NT2/D1 (cell line): ENCODE data around the gene BCAM.

ENCODE experiments used
- DNase-seq: peaks from one replicate; pipeline ENCODE4 v3.0.0-alpha.2; 2011; ENCODE audit warnings: low read depth, low spot score
- H3K27me3 ChIP-seq: 2 replicates; pipeline ENCODE4 v1.6.0; 2011; ENCODE audit warnings: mild to moderate bottlenecking; ENCODE audit not compliant: insufficient read length, insufficient read depth
- H3K36me3 ChIP-seq: 2 replicates; pipeline ENCODE4 v1.6.1; 2011; ENCODE audit warnings: mild to moderate bottlenecking, low read length, mixed read lengths; ENCODE audit not compliant: insufficient read depth, insufficient read length
- H3K4me1 ChIP-seq: 2 replicates; pipeline ENCODE4 v1.5.1; 2011; ENCODE audit not compliant: insufficient read depth, insufficient read length
- H3K4me3 ChIP-seq: 2 replicates; pipeline ENCODE4 v1.5.1; 2011; ENCODE audit warnings: low read depth; ENCODE audit not compliant: insufficient read length
- H3K9ac ChIP-seq: 2 replicates; pipeline ENCODE4 v1.6.0; 2011; ENCODE audit warnings: low read depth; ENCODE audit not compliant: insufficient read length
- H3K9me3 ChIP-seq: 2 replicates; pipeline ENCODE4 v1.5.1; 2011; ENCODE audit warnings: mild to moderate bottlenecking, low read length; ENCODE audit not compliant: insufficient read depth
- SUZ12 ChIP-seq: IDR thresholded peaks from 2 replicates; pipeline ENCODE4 v1.6.1; 2011; ENCODE audit not compliant: insufficient read length, insufficient read depth; ENCODE audit errors: extremely low read depth
- YY1 ChIP-seq: IDR thresholded peaks from 2 replicates; pipeline ENCODE4 v1.6.1; 2011; ENCODE audit not compliant: insufficient read length, insufficient read depth
- ZNF274 ChIP-seq: IDR thresholded peaks from 2 replicates; pipeline ENCODE4 v1.6.1; 2011; ENCODE audit warnings: mild to moderate bottlenecking, low read depth, low read length

The BCAM gene

DNA sequence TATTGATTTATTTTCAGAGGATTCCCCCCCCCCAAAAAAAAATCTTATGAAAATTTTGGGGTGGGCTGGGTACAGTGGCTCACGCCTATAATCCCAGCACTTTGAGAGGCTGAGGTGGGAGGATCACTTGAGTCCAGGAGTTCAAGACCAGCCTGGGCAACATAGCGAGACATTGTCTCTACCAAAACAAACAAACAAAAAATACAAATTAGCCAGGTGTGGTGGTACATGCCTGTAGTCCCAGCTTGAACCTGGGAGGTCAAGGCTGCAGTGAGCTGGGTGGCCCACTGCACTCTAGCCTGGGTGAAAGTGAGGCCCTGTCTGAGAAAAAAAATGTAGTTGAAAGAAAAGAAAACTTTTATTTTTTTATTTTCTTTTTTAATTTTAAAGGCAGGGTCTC, 55.1 kb downstream of the BCAM start:
- DNase-seq, result no peak
- Histone ChIP-seq H3K27me3 (no peaks in the 10 kb centered on the region), H3K36me3 (peaks cover 63% of the 10 kb centered on the region), H3K4me1 (peaks cover 3% of the 10 kb centered on the region), H3K9me3 (no peaks in the 10 kb centered on the region), H3K9ac (no peak overlapping the region), H3K4me3 (no peak overlapping the region)
- TF ChIP-seq SUZ12 (no peak), YY1 (no peak), ZNF274 (no peak)

DNA sequence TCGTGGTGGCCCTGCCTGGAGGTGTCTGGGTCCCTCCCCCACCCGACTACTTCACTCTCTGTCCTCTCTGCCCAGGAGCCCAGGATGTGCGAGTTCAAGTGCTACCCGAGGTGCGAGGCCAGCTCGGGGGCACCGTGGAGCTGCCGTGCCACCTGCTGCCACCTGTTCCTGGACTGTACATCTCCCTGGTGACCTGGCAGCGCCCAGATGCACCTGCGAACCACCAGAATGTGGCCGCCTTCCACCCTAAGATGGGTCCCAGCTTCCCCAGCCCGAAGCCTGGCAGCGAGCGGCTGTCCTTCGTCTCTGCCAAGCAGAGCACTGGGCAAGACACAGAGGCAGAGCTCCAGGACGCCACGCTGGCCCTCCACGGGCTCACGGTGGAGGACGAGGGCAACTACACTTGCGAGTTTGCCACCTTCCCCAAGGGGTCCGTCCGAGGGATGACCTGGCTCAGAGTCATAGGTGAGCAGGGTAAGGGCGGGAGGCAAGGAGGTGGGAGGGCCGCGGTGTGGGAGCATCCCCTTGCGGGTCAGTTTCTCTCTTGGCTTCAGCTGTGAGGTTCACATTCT, 56.4 kb downstream of the BCAM start:
- Histone ChIP-seq H3K9me3 (no peaks in the 10 kb centered on the region), H3K27me3 (no peaks in the 10 kb centered on the region), H3K4me3 (no peak overlapping the region), H3K4me1 (peaks cover 3% of the 10 kb centered on the region), H3K36me3 (peaks cover 57% of the 10 kb centered on the region), H3K9ac (no peak overlapping the region)
- TF ChIP-seq SUZ12, result no peak
- TF ChIP-seq YY1, result no peak
- no peak for TF ChIP-seq ZNF274
- no peak for DNase-seq

DNA sequence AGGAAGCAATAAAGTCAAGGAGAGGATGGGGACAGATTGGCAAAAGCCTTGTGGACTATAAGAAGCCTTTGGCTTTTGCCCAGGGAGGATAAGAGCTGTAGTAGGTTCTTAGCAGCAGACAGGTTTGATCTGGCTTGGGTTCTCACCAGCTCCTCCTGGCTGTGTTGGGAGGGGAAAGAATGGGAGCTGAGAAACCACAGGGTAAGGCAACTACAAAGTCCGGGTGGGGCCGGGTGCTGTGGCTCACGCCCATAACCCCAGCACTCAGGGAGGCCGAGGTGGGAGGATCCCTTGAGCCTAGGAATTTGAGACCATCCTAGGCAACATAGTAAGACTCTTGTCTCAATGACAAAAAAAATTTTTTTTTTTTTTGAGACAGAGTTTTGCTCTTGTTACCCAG, 57.8 kb downstream of the BCAM start:
- Histone ChIP-seq H3K4me3 (no peak overlapping the region), H3K9ac (no peak overlapping the region), H3K9me3 (no peaks in the 10 kb centered on the region), H3K4me1 (peaks cover 3% of the 10 kb centered on the region), H3K36me3 (peaks cover 56% of the 10 kb centered on the region), H3K27me3 (no peaks in the 10 kb centered on the region)
- DNase-seq, result no peak
- no peak for TF ChIP-seq YY1
- no peak for TF ChIP-seq SUZ12
- no peak for TF ChIP-seq ZNF274

DNA sequence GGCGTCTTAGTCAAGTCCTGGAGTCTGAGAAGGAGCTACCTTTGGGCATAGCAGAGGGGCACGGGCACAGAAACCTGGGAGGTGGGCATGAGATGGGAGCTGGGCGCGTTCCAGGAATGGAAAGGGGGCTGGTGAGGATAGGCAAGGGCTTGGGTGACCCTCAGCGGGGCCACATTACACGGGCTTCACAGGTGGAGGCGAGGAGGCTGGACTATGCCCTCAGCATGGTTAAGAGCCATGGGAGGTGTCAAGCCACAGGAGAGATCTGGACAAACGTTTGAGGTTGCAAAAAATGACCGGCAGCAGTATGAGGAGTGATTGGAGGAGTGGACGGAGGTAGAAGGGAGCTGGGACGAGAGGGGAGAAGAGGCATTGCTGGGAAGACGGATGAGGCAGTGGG, 58.7 kb downstream of the BCAM start:
- Histone ChIP-seq H3K4me1 (peaks cover 5% of the 10 kb centered on the region), H3K9ac (peak overlapping the region; percentile 50), H3K9me3 (no peaks in the 10 kb centered on the region), H3K27me3 (no peaks in the 10 kb centered on the region), H3K36me3 (peaks cover 59% of the 10 kb centered on the region), H3K4me3 (no peak overlapping the region)
- no peak for DNase-seq
- no peak for TF ChIP-seq YY1
- TF ChIP-seq ZNF274, result no peak
- no peak for TF ChIP-seq SUZ12

DNA sequence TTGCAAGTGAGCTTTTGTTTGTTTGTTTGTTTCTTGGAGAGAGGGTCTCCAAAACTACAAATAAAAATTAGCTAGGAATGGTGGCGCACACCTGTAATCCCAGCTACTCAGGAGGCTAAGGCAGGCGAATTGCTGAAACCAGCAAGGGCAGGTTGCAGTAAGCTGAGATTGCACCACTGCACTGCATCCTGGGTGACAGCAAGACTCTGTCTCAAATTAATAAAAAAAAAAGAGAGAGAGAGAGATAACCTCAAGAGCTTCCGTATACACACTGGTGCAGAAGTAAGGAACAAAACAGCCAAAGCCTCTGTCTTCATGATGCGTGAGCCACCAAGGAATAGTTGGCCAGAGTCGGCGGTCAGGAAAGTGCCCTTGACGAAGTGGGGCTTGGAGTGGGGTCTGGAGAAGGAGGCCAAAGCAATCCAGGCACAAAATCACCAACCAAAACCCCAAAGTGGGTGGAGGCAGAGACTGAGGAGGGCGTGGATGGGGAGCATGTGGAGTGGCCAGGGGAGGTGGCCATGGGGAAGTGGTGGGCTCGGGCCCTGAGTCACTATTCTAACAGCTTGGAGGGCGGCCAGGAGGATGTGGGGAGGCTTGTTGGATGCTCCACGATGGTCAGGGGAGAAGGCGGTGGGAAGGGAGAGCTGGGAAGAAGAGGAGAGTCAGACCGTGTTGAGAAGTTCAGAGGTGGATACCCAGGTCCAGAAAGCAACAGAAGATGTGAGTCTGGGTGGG, 61.0 kb downstream of the BCAM start:
- TF ChIP-seq YY1 (no peak), ZNF274 (no peak), SUZ12 (no peak)
- Histone ChIP-seq H3K36me3 (peaks cover 77% of the 10 kb centered on the region), H3K4me3 (no peak overlapping the region)

More for the DNA sequence above, 61.0 kb downstream of the BCAM start:
- Histone ChIP-seq H3K9ac (no peak overlapping the region), H3K27me3 (no peaks in the 10 kb centered on the region), H3K4me1 (peaks cover 8% of the 10 kb centered on the region), H3K9me3 (no peaks in the 10 kb centered on the region)
- no peak for DNase-seq
